ENCODE results near the gene GRIN2C.

Gene GRIN2C

GRCh38 chr17:74822335-74822938, 37.2 kb downstream of the GRIN2C start:
- no peak for DNase-seq (ENCODE audit: low read depth, low spot score)

GRCh38 chr17:74821655-74822334, 37.9 kb downstream of the GRIN2C start:
- DNase-seq (ENCODE audit: low read depth, low spot score), result no peak

GRCh38 chr17:74819801-74820436, 39.8 kb downstream of the GRIN2C start:
- DNase-seq (ENCODE audit: low read depth, low spot score), result no peak

GRCh38 chr17:74818291-74818938, 41.3 kb downstream of the GRIN2C start:
- no peak for DNase-seq (ENCODE audit: low read depth, low spot score)

- DNase-seq (ENCODE audit: low read depth, low spot score), result no peak
These were observed 42.6 kb downstream of the GRIN2C start for GRCh38 chr17:74816905-74817620.

- no peak for DNase-seq (ENCODE audit: low read depth, low spot score)
These were observed 43.9 kb downstream of the GRIN2C start for GRCh38 chr17:74815550-74816370.

- DNase-seq (ENCODE audit: low read depth, low spot score), result no peak
These were observed 44.6 kb downstream of the GRIN2C start for GRCh38 chr17:74815067-74815466.

- DNase-seq (ENCODE audit: low read depth, low spot score), result no peak
These were observed 45.2 kb downstream of the GRIN2C start for GRCh38 chr17:74814453-74814852.

- DNase-seq (ENCODE audit: low read depth, low spot score), result no peak
These were observed 47.3 kb downstream of the GRIN2C start for GRCh38 chr17:74812109-74813009.

GRCh38 chr17:74810699-74811485, 48.8 kb downstream of the GRIN2C start:
- no peak for DNase-seq (ENCODE audit: low read depth, low spot score)

GRCh38 chr17:74808714-74809430, 50.8 kb downstream of the GRIN2C start:
- DNase-seq (ENCODE audit: low read depth, low spot score), result no peak

GRCh38 chr17:74807925-74808324, 51.8 kb downstream of the GRIN2C start:
- no peak for DNase-seq (ENCODE audit: low read depth, low spot score)

GRCh38 chr17:74807441-74807840, 52.2 kb downstream of the GRIN2C start:
- DNase-seq (ENCODE audit: low read depth, low spot score), result no peak

GRCh38 chr17:74806334-74806733, 53.4 kb downstream of the GRIN2C start:
- no peak for DNase-seq (ENCODE audit: low read depth, low spot score)

- DNase-seq (ENCODE audit: low read depth, low spot score), result no peak
These were observed 54.1 kb downstream of the GRIN2C start for GRCh38 chr17:74805591-74805991.

- DNase-seq (ENCODE audit: low read depth, low spot score), result no peak
These were observed 55.0 kb downstream of the GRIN2C start for GRCh38 chr17:74804683-74805082.

GRCh38 chr17:74803971-74804370, 55.7 kb downstream of the GRIN2C start:
- DNase-seq (ENCODE audit: low read depth, low spot score), result no peak

- DNase-seq (ENCODE audit: low read depth, low spot score), result no peak
These were observed 56.2 kb downstream of the GRIN2C start for GRCh38 chr17:74803388-74803930.
